ENCODE measurements around the gene VILL.

GRCh38 chr3:38031022-38031994 lies 40.7 kb downstream of the VILL start:
- TF ChIP-seq CTCF (conservative IDR thresholded peaks at IDR 0.05; ENCODE audit: low read depth, low read length) (no peak), EZH2 (IDR thresholded peaks at IDR 0.05; ENCODE audit: borderline replicate concordance, low read depth, low read length, poor library complexity, severe bottlenecking) (no peak)
